GM12872 (cell line): ENCODE measurements around the gene PHF21A.

ENCODE experiments used
- TF ChIP-seq, protein P1 (sequence below): IDR thresholded peaks from 3 replicates; pipeline ENCODE4 v1.5.1; 2011; ENCODE audit warnings: low read depth, mild to moderate bottlenecking, low read length, moderate library complexity; ENCODE audit not compliant: insufficient read depth

PHF21A gene

DNA sequence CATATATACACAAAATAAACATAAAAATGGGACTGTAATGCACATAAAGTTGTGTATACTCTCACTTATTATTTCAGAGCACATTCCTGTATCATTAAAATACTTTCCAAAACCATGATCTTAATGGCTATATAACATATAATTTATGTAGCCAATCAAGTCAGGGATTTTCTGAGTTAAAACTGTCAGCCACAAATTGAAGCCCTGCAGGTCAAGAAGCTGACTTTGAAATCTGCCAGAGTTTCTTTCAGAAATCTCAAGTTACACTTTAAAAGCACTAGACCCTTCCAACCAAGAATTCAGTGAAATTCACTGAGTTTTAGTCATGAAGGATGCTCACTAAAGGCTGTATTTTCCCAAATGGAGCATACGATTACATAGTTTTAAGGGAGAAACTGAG, 47.6 kb downstream of the PHF21A start:
- TF ChIP-seq, protein P1, sequence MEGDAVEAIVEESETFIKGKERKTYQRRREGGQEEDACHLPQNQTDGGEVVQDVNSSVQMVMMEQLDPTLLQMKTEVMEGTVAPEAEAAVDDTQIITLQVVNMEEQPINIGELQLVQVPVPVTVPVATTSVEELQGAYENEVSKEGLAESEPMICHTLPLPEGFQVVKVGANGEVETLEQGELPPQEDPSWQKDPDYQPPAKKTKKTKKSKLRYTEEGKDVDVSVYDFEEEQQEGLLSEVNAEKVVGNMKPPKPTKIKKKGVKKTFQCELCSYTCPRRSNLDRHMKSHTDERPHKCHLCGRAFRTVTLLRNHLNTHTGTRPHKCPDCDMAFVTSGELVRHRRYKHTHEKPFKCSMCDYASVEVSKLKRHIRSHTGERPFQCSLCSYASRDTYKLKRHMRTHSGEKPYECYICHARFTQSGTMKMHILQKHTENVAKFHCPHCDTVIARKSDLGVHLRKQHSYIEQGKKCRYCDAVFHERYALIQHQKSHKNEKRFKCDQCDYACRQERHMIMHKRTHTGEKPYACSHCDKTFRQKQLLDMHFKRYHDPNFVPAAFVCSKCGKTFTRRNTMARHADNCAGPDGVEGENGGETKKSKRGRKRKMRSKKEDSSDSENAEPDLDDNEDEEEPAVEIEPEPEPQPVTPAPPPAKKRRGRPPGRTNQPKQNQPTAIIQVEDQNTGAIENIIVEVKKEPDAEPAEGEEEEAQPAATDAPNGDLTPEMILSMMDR = no peak

DNA sequence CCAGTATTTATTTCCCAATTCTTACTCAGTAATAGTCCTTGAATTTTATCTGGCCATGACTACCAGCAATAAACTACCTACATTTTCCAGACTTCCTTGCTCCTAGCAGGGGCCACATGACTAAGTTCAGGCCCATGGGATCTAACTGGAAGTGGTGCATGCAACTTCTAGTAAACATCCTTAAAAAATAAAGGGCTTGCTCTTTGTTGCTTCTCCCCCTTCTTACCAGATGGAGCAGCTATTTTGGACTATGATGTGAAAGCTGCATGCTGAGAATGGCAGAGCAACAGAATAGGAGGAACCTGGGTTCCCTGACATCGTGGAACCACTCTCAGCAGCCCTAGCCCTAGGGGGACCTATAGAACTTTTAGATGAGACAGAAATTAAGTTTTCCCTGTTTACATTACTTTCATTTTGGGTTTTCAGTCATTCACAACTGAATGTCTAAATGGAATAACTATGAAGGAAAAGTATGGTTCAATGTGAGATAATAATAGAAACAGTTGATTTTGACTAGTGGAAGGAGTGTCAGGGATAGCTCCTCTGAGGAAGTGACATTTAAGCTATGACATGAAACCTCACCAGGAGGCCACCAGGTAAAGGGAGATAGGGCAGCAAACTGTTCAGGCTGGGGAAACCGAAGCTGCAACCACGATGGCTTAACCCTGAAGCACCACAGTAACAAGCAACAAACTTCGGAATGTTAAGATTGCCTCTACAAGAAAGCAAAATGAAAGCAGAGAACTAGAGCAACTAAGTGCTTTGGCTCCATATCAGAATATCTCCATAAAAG, 48.9 kb downstream of the PHF21A start:
- TF ChIP-seq, protein P1 = no peak

DNA sequence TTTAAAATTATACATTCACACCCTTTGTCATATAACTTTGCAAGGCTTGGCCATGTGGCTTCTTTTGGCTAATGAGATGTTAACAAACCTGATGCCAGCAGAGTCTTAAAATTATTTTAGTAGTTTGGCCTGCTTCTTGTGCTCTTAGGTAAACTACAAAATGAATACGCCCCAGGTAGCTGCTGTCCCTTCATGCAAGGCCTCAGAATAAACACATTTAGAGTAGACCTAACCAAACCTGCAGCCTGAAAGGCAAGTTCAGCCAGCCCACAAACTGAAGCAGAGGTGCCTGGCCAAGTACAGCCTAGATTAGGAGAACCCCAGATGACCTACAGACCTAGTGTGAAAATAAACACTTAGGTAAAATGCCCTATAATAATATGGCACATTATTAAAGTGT, 50.2 kb downstream of the PHF21A start:
- TF ChIP-seq, protein P1 = no peak

DNA sequence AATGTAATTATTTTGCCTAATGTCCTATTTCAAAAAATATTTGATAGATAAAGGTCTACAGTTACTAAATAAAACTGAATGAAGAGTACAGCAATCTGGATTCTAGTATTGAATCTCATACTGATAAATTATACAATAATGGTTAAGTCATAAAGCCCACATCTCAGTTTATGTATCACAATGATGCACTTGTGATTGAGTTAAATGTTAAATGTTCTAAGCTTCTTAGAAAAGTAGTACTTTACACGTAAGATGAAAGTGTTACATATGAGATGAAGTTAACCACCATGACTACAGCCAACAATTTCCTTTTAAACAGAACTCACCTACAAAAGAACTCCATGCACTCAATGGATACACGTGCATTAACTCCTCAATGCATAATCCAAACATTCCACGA, 51.7 kb downstream of the PHF21A start:
- TF ChIP-seq, protein P1 = no peak

DNA sequence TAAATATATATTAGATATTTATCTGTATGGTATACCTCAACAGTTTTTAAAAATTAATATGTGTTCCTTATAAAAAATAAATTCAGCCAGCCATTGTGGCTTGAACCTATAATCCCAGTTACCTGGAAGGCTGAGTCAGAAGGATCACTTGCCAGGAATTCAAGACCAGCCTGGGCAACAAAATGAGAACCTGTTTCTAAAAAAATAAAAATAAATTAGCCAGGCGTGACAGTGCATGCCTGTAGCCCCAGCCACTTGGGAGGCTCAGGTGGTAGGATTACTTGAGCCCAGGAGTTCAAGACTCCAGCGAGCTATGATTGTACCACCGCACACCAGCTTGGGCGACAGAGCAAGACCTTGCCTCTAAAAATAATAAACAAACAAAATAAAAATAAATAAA, 54.9 kb downstream of the PHF21A start:
- TF ChIP-seq, protein P1 = no peak

DNA sequence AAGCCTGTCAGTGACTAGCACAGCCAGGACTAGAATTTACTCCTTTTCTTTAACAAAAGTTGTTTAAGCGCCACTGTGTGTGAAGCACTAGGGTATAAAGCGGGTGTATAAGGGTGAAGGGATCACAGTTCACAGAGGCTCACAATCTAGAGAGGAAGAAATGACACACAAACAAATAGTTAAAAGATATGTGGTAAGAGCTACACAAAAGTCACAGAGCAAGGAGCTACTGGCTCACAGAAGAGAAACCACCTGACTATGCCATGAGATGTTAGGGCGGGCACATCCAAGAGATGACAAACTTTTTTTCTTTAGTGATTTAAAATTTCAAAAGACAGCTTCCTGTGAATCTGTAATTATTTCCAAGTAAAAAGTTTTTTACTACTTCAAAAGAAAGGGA, 55.6 kb downstream of the PHF21A start:
- TF ChIP-seq, protein P1 = no peak

DNA sequence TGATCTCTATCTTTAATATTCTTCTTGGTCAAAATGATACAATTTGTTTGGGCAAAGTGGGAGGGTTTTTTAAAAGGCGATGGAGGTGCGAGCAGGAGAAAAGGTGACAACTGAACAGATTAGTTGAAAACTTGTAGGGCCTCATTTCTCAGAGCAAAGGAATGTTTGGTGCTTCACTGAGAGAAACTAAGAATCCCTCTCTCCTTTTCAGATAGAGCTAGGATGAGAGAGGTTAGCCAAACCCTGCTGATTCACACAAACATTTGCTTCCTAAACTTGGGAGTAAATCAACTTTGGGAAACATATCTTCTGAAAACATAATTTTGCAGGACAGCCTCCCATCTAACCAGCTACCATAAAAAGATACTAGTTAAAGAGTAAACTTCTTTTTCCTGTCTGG, 57.0 kb downstream of the PHF21A start:
- TF ChIP-seq, protein P1 = no peak
